Measurements from ENCODE around the gene SURF6.
"Not testable (repeated sequence)": the region's sequence is repeated elsewhere in the genome, so short reads cannot be mapped to it uniquely, and the experiment has no call there.

The SURF6 gene

DNA sequence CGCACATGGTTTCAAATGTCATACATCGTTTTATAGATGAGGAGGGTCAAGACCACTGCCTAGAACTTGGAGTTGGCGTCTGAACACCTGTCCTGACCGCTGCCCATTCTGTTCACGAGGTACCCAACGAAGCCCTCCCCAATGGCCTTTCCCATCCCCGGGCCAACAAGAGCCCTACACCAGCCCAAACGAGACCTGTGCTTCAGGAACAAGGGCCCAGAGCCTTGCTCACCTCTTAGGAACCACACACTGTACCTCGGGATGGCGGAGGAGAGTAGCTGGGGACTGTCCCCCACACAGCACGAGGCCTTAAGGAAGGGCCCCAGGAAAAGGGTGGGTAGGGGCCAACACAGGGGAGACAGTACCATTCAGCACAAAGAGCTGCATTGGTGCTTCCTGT, 3.0 kb downstream of the SURF6 start:
- Histone ChIP-seq H3K27ac (no peak overlapping the region), H3K4me3 (no peak overlapping the region)
- TF ChIP-seq, protein P1, sequence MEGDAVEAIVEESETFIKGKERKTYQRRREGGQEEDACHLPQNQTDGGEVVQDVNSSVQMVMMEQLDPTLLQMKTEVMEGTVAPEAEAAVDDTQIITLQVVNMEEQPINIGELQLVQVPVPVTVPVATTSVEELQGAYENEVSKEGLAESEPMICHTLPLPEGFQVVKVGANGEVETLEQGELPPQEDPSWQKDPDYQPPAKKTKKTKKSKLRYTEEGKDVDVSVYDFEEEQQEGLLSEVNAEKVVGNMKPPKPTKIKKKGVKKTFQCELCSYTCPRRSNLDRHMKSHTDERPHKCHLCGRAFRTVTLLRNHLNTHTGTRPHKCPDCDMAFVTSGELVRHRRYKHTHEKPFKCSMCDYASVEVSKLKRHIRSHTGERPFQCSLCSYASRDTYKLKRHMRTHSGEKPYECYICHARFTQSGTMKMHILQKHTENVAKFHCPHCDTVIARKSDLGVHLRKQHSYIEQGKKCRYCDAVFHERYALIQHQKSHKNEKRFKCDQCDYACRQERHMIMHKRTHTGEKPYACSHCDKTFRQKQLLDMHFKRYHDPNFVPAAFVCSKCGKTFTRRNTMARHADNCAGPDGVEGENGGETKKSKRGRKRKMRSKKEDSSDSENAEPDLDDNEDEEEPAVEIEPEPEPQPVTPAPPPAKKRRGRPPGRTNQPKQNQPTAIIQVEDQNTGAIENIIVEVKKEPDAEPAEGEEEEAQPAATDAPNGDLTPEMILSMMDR (IDR thresholded peaks at IDR 0.05), result no peak
- DNase-seq (ENCODE audit: low spot score), result no peak

DNA sequence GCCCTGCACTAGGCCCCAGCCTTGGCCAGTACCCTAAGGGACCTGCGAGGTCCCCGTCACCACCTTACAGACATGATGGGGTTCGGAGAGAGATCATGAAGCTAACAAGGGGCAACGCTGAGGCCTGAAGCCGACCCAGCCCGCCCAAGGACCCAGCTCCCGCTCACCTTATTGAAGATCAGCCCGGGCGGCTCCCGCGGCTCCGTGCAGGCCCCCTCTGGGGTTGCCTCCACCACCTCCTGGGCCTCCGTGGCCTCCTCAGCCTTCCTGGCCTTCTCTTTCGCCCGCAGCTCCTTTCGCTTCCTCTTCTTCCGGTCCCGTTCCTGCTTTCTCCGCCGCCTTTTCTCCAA, 3.6 kb downstream of the SURF6 start:
- DNase-seq (ENCODE audit: low spot score), result no peak
- TF ChIP-seq, protein P1 (IDR thresholded peaks at IDR 0.05), result no peak
- no peak overlapping the region for H3K27ac ChIP-seq
- no peak overlapping the region for H3K4me3 ChIP-seq

DNA sequence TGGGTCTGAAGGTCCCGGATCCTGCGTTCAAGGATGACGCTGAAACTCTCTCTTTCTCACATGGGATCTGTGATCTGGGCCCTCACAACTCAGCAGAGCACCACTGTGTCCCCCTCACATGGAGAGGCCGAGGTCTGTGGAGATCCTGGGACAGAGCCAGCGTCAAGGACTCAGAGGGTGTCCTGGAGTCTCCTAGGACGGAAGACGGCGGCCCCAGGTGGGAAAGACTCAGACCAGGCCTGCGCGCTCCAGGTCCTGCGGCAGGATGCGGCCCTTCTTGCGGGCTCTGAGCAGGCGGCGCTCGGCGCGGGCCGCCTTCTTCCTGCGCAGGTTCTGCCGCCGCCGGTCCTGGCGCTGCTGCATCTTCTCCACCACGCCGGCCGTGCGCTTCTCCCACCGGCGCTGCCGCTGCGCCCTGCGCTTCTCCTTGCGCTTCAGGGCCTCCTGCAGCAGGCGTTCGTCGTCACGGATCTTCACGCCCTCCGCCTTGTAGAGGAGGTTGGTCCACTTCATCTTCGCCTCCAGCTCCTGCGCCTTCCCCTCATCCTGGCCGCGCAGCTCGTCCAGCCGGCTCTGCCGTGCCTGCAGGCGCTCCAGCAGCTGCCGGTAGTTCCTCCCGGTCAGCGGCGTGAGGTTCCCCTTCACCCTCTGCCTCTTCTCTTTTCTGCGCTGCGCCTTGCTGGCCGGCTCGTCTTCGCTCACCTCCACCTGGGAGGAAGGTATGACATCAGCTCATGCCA, 4.2 kb downstream of the SURF6 start:
- TF ChIP-seq, protein P1 (IDR thresholded peaks at IDR 0.05), result no peak
- no peak overlapping the region for H3K4me3 ChIP-seq
- no peak for DNase-seq (ENCODE audit: low spot score)
- no peak overlapping the region for H3K27ac ChIP-seq

DNA sequence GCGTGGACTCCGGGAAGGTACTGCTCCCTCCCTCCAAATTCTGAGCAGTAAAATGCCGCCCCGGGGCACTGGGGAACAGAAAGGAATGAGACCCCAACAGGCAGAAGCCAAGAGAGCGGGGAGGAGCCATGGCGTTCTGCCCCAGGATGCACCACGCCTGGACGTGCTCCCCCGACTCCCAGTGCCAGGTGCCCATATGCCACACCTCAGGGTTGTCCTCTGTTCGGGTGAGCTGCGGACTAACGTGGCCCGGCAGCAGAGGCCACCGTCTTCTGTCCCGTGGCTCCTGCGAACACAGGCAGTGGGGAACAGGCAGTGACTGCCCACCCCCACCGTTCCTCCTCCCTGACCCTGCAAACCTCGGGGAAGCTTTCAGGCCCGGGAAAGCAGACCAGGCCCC, 4.8 kb downstream of the SURF6 start:
- Histone ChIP-seq H3K4me3 (no peak overlapping the region), H3K27ac (no peak overlapping the region)
- TF ChIP-seq, protein P1 (IDR thresholded peaks at IDR 0.05), result no peak
- DNase-seq (ENCODE audit: low spot score), result no peak

DNA sequence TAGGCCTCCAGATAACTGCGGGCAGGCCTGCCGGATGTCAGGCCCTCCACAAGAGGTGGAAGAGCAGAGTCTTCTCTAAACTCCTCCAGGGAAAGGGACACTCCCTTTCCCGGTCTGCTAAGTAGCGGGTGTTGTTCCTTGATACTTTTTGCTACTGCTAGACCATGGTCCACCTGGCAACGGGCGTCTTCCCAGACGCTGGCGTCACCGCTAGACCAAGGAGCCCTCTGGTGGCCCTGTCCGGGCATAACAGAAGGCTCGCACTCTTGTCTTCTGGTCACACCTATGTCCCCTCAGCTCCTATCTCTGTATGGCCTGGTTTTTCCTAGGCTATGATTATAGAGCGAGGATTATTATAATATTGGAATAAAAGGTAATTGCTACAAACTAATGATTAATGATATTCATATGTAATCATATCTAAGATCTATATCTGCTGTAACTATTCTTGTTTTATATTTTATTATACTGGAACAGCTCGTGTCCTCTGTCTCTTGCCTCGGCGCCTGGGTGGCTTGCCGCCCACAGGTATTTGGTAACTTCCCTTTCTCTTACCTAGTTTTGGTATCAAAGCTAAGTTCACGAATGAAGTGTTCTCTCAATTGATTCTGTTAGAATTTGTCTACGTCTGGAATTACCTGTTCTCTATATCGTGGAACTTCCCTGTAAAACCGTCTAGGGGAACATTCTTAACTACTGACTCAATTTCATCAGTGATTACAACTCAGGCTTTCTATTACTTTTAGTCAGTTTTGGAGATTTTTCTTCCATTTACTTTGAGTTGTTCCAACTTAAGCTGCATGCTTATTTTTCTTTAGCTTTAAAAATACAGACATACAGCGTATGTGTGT, 6.5 kb downstream of the SURF6 start:
- not testable (repeated sequence) for H3K4me3 ChIP-seq; DNase-seq (ENCODE audit: low spot score); H3K27ac ChIP-seq

DNA sequence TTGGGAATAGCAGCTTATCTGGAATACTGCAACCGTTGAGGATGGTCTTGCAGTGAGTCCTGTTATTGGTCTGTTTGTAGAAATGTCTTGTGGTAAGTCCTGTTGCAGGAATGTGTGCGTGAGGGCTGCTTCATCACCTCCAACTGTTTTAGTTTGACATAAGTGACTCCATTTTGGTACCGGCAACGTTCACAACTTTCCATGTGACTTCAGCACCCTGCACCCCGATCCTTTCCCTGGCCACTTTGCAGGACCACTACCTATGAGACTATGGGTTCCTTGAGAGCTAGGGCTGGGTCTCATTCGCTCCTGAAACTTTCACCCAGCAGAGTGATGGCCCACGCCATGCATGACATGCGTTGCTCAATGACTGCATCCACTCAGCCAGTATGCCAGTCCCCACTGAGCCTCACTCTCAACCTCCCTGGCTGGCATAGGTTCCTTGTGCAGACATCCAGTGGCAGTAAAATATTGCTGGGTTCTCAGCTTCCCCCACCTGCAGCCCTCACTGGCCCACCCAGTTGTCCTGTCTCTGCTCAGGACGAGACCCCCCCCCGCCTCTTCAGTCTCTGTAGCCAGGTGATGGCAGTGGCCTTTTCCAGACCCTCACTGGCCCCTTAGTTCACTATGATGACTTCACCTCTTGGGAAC, 8.0 kb downstream of the SURF6 start:
- TF ChIP-seq, protein P1 (IDR thresholded peaks at IDR 0.05), result no peak
- Histone ChIP-seq H3K27ac (no peak overlapping the region), H3K4me3 (no peak overlapping the region)
- no peak for DNase-seq (ENCODE audit: low spot score)

DNA sequence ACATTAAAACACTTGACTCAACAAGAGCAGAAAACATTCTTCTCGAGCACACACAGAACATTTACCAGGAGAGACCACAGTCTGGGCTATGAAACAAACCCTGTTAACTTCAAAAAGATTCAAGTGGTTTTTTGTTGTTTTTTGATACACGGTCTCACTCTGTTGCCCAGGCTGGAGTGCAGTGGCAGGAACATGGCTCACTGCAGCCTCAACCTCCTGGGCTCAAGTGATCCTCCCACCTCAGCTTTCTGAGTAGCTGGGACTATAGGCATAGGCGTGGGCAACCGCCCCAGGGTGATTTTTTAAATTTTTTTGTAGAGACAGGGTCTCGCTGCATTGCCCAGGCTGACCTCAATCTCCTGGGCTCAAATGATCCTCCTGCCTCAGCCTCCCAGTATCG, 9.0 kb downstream of the SURF6 start:
- DNase-seq (ENCODE audit: low spot score); H3K27ac ChIP-seq; H3K4me3 ChIP-seq: not testable (repeated sequence)

Data from coronary artery (tissue), 2 donors.